NCI-H82 treated with DMSO at 0.1 percent for 48 hours (cell line): ENCODE results near the gene ANO8.
"Not testable (repeated sequence)": the region's sequence is repeated elsewhere in the genome, so short reads cannot be mapped to it uniquely, and the experiment has no call there.

ENCODE experiments used
- DNase-seq: peaks from one replicate; lab custom pipeline; 2025; ENCODE audit not compliant: unreplicated experiment; lab: John Stamatoyannopoulos, UW

ANO8 gene

GRCh38 chr19:17311455-17312188, 23.0 kb downstream of the ANO8 start:
- DNase-seq: no peak

- no peak for DNase-seq
Measured at GRCh38 chr19:17309965-17310461, 24.6 kb downstream of the ANO8 start.

- DNase-seq: peak; percentile 100
Measured at GRCh38 chr19:17309198-17309964, 25.3 kb downstream of the ANO8 start, which contains the start of gene DDA1. TSS of gene DDA1 (plus strand) at chr19:17309563. CDS start at chr19:17309655, 92 bp downstream.

GRCh38 chr19:17307876-17308377, 26.7 kb downstream of the ANO8 start:
- no peak for DNase-seq

DNA sequence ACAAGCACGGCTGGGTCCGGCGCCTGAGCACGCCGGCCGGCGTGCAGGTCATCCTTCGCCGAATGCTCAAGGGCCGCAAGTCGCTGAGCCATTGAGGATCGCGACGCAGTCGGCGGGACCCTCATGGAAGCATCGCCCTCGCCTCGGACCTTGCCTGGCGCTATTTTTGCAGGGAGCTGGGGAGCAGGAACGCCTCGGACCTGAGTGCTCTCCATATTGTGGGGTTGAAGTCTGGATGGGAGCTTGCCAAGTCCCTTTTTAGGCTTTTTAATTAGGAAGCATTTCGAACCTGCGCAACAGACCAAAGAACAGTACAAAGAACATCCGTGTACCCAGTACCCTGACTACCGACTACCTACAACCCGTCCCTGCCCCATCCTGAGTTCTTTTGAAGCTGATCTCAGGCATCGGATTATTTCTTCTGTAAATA, 28.4 kb downstream of the ANO8 start:
- DNase-seq: no peak

- peak; percentile 100 for DNase-seq
Measured at GRCh38 chr19:17305517-17306284, 29.0 kb downstream of the ANO8 start, which contains the start of gene MRPL34. TSS of gene MRPL34 (plus strand) at chr19:17305872. CDS start at chr19:17305893, 21 bp downstream.

DNA sequence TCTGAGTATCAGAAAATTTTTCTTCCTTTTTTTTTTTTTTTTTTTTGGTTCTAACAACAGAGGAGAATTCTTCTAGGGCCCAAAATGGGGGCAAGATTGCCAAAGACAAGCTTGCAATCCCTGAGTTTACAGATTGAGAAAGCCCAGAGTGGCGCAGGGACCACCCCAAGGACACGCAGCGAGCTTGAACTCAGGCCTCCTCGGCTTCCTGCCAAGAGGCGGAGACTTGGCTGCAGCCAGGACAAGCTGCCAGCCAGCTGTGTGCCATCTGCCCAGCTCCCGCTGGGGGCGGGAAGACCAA, 29.5 kb downstream of the ANO8 start:
- no peak for DNase-seq

DNA sequence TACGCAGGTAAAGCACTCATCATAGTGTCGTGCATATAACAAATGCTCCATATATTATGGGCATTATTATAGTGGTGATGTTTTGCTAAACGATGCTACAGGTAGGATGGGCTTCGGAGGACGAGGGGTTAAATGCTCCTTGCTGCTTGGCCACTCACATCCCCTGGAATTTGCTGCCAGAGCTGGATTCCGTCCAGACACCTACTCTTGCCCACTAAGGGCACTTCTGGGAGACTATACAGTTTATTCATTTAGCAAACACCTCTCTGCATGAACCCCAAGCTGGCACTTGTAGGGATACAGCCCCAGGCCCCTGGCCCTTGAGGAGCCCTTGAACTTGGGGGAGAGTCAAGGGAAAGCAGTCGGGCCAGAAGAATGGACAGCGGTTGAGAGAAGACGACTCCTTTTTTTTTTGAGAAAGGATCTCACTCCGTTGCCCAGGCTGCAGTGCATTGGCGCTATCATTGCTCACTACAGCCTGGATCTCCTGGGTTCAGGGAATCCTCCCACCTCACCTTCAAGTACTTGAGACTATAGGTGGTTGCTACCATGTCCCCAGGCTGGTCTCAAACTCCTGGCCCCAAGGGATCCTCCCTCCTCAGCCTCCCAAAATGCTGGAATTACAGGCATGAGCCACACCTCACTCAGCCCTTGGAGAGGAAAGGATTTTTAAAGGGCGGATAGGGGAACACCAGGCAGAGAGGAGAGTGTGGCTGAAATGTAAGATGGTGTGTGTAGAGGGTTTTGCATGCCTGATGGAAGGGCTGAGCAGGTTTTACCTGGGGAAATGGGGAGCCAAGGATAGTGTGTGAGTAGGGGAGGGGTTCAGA, 30.1 kb downstream of the ANO8 start:
- no peak for DNase-seq

DNA sequence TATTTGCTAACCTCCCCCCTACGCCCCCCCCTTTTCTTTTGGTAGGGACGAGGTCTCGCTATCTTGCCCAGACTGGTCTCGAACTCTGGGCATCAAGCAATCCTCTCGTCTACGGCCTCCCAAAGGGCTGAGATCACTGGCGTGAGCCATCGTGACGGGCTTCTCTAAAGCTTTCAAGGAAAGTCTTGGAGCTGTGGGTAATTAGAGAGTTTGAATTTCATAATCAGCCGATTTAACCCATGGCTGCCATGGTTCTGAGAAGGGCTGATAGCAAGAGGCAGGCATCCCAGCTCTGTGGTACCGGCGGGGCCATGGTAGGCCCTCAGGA, 30.8 kb downstream of the ANO8 start:
- DNase-seq: no peak

GRCh38 chr19:17303167-17303939, 31.3 kb downstream of the ANO8 start, which contains the start of gene ABHD8:
TSS of gene ABHD8 (minus strand) at chr19:17303425. CDS start at chr19:17301616, 1,809 bp downstream.
- DNase-seq: peak; percentile 93

- DNase-seq: no peak
Measured at GRCh38 chr19:17302391-17303166, 32.1 kb downstream of the ANO8 start.

DNA sequence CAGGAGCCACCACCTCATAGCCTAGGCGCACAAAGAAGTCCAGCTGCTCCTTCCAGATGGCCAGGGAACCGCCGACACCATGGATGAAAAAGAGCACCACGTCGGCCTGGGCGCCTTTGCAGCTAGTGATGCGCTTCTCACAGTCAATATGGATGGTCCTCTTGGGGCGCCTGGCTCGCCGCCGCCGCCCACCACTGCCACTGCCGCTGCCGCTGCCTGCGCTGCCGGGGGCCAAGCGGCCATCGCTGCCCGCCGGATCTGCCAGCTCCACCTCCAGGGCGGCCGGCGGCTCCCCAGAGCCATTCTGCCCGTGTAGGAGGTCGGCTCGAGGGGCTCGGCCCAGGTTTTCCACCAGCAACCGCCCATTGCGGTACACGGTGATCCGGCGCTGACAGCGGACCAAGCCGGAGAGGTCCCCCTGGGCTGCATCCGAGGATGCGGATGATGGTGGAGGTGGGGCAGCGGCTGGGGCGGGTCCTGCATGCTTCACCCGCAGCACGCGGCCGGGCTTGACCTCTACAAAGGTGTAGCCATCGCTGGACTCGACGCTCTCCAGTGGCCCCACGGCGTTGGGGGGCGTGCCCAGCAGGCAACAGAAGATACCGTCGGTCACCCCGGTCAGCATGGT, 33.5 kb downstream of the ANO8 start:
- no peak for DNase-seq

- DNase-seq: no peak
Measured at GRCh38 chr19:17296976-17297375, 37.7 kb downstream of the ANO8 start.

- no peak for DNase-seq
Measured at GRCh38 chr19:17296273-17296672, 38.4 kb downstream of the ANO8 start.

GRCh38 chr19:17295551-17295950, 39.1 kb downstream of the ANO8 start:
- DNase-seq: not testable (repeated sequence)

GRCh38 chr19:17294051-17294891, 40.4 kb downstream of the ANO8 start:
- DNase-seq: peak; percentile 36

DNA sequence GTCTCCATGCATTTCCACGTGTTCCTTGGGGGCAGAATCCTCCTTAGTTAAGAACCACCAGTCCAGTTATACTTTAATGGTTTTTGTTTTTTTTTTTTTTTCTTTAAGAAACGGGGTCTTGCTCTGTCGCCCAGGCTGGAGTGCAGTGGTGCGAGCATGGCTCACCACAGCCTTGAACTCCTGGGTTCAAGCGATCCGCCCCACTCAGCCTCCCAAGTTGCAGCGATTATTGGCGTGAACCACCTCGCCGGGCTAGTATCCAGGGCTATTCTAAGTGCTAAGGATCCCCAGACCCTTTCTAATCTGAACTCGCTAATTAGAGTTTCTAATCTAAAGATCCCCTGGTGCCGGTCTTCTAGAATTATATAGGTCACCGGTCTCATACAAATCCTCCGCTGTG, 41.0 kb downstream of the ANO8 start:
- DNase-seq: no peak
